ENCODE data around the gene SEPTIN10.
"Not testable (repeated sequence)": the region's sequence is repeated elsewhere in the genome, so short reads cannot be mapped to it uniquely, and the experiment has no call there.

The SEPTIN10 gene

GRCh38 chr2:109613922-109614714 is at the start of gene SEPTIN10, which contains the start of gene SOWAHC:
TSS of gene SEPTIN10 (minus strand) at chr2:109613966. CDS start at chr2:109613827, 139 bp downstream.
TSS of gene SOWAHC (plus strand) at chr2:109614364. CDS start at chr2:109614490, 126 bp downstream.
- no peak for DNase-seq

- DNase-seq: no peak
Measured at GRCh38 chr2:109662889-109663288, 49.1 kb upstream of the SEPTIN10 start.

- DNase-seq: no peak
Measured at GRCh38 chr2:109660046-109660860, 46.5 kb upstream of the SEPTIN10 start.

- no peak for DNase-seq
Measured at GRCh38 chr2:109659396-109660045, 45.8 kb upstream of the SEPTIN10 start.

- DNase-seq: no peak
Measured at GRCh38 chr2:109655287-109655686, 41.5 kb upstream of the SEPTIN10 start.

GRCh38 chr2:109654326-109655050 is 40.7 kb upstream of the SEPTIN10 start:
- no peak for DNase-seq

- no peak for DNase-seq
Measured at GRCh38 chr2:109649736-109650695, 36.2 kb upstream of the SEPTIN10 start.

GRCh38 chr2:109648041-109648527 is 34.3 kb upstream of the SEPTIN10 start:
- no peak for DNase-seq

GRCh38 chr2:109647636-109648035 is 33.9 kb upstream of the SEPTIN10 start:
- no peak for DNase-seq

- DNase-seq: no peak
Measured at GRCh38 chr2:109646961-109647360, 33.2 kb upstream of the SEPTIN10 start.

- no peak for DNase-seq
Measured at GRCh38 chr2:109645412-109646184, 31.8 kb upstream of the SEPTIN10 start.

- no peak for DNase-seq
Measured at GRCh38 chr2:109644571-109645275, 31.0 kb upstream of the SEPTIN10 start.

GRCh38 chr2:109640000-109640399 is 26.2 kb upstream of the SEPTIN10 start:
- DNase-seq: not testable (repeated sequence)

- no peak for DNase-seq
Measured at GRCh38 chr2:109638795-109639194, 25.0 kb upstream of the SEPTIN10 start.

GRCh38 chr2:109637749-109638570 is 24.2 kb upstream of the SEPTIN10 start:
- DNase-seq: no peak

- no peak for DNase-seq
Measured at GRCh38 chr2:109636317-109636716, 22.6 kb upstream of the SEPTIN10 start.

GRCh38 chr2:109635426-109636304 is 21.9 kb upstream of the SEPTIN10 start:
- DNase-seq: no peak
